ENCODE measurements around the gene CARTPT. TPM values are rescaled to one million over a fixed set of nuclear protein-coding genes. Genes with fewer than 3 reads are reported as not detected.

The CARTPT gene
- total RNA-seq, 1 donor from 2014 or later: not detected

Other genes with a start within 250 kb of the CARTPT start
- 85.6 TPM for gene MCCC2, start 131.9 kb upstream of the CARTPT start, total RNA-seq